Liver (tissue), 3 donors: ENCODE results near the gene NUB1.

Experiments used
- ATF3 ChIP-seq: IDR thresholded peaks from 2 replicates; pipeline ENCODE4 v1.6.1; 2016; ENCODE audit warnings: antibody characterized with exemption
- EGR1 ChIP-seq, 2 donors: IDR thresholded peaks; 2 replicates each; pipeline ENCODE4 v1.6.1; 2016 to 2018; ENCODE audit warnings: antibody characterized with exemption in 2 of 2, low read depth in 2 of 2
- GABPA ChIP-seq, 2 donors: IDR thresholded peaks in 1 of 2; conservative IDR thresholded peaks in 1 of 2; 2 replicates each; pipeline ENCODE4 v1.6.1; 2016; ENCODE audit warnings: antibody characterized with exemption in 2 of 2, mild to moderate bottlenecking in 1 of 2, moderate library complexity in 1 of 2
- HNF4A ChIP-seq, 2 donors: conservative IDR thresholded peaks; 2 replicates each; pipeline ENCODE4 v1.6.1; 2016; ENCODE audit warnings: antibody characterized with exemption in 2 of 2, mild to moderate bottlenecking in 2 of 2
- JUND ChIP-seq, 2 donors: IDR thresholded peaks; 2 replicates each; pipeline ENCODE4 v1.6.1; 2016; ENCODE audit warnings: antibody characterized with exemption in 2 of 2
- RAD21 ChIP-seq, 2 donors: IDR thresholded peaks; 2 replicates each; pipeline ENCODE4 v1.6.1; 2016; ENCODE audit warnings: antibody characterized with exemption in 2 of 2, mild to moderate bottlenecking in 2 of 2
- REST ChIP-seq: IDR thresholded peaks from 2 replicates; pipeline ENCODE4 v1.6.1; 2016; ENCODE audit warnings: antibody characterized with exemption, mild to moderate bottlenecking
- RXRA ChIP-seq, 2 donors: IDR thresholded peaks; 2 replicates each; pipeline ENCODE4 v1.6.1; 2017 to 2018; ENCODE audit warnings: antibody characterized with exemption in 2 of 2, mild to moderate bottlenecking in 1 of 2
- SP1 ChIP-seq: IDR thresholded peaks from 2 replicates; pipeline ENCODE4 v1.6.1; 2018; ENCODE audit warnings: antibody characterized with exemption, mild to moderate bottlenecking
- TAF1 ChIP-seq: conservative IDR thresholded peaks from 2 replicates; pipeline ENCODE4 v1.6.1; 2016; ENCODE audit warnings: antibody characterized with exemption, mild to moderate bottlenecking
- YY1 ChIP-seq: IDR thresholded peaks from 2 replicates; pipeline ENCODE4 v1.6.1; 2016; ENCODE audit warnings: antibody characterized with exemption, mild to moderate bottlenecking
- TF ChIP-seq, protein P1 (sequence below): IDR thresholded peaks from 2 replicates; pipeline ENCODE4 v1.6.1; 2016; ENCODE audit warnings: antibody characterized with exemption
- TF ChIP-seq, protein P2 (sequence below): fragments of 150-350 bp; IDR thresholded peaks from 2 replicates; pipeline ENCODE4 v1.5.1; 2017; ENCODE audit warnings: improper control_type of control experiment, low read depth, low read length; ENCODE audit not compliant: missing input control
- TF ChIP-seq, protein P3 (sequence below): IDR thresholded peaks from 2 replicates; pipeline ENCODE4 v1.6.1; 2016; ENCODE audit warnings: antibody characterized with exemption
- donor health status: healthy.
- donor health status: healthy.

DNA sequence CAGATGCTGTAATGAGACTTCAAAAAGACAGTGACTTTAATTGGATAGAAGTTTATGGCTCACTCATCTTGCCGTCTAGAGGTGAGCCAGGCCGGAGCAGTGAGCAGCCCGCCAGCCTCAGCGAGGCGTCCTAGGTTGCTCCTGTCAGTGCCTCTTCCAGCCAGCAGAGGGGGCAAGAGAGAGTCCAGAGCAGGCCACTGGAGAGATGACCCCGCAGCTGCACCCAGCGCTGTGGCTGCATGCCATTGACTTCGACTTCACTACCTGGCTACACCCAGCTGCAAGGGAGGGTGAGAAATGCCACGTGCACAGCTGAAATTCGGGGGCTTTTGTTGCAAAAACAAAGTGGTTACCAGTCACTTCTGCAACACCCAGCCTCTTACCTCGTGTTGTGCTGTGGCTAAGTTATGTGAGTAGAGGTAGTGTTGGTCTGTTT is 26.5 kb downstream of the NUB1 start:
- TF ChIP-seq, protein P1, sequence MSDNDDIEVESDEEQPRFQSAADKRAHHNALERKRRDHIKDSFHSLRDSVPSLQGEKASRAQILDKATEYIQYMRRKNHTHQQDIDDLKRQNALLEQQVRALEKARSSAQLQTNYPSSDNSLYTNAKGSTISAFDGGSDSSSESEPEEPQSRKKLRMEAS = peak; percentile 18
- TF ChIP-seq, protein P2, sequence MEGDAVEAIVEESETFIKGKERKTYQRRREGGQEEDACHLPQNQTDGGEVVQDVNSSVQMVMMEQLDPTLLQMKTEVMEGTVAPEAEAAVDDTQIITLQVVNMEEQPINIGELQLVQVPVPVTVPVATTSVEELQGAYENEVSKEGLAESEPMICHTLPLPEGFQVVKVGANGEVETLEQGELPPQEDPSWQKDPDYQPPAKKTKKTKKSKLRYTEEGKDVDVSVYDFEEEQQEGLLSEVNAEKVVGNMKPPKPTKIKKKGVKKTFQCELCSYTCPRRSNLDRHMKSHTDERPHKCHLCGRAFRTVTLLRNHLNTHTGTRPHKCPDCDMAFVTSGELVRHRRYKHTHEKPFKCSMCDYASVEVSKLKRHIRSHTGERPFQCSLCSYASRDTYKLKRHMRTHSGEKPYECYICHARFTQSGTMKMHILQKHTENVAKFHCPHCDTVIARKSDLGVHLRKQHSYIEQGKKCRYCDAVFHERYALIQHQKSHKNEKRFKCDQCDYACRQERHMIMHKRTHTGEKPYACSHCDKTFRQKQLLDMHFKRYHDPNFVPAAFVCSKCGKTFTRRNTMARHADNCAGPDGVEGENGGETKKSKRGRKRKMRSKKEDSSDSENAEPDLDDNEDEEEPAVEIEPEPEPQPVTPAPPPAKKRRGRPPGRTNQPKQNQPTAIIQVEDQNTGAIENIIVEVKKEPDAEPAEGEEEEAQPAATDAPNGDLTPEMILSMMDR = peak; percentile 98
- no peak for TF ChIP-seq GABPA (IDR thresholded peaks at IDR 0.05 in 1 of 2, conservative IDR thresholded peaks at IDR 0.05 in 1 of 2)
- no peak for TF ChIP-seq EGR1 (IDR thresholded peaks at IDR 0.05; ENCODE audit: low read depth in 2 of 2)
- TF ChIP-seq RXRA (IDR thresholded peaks at IDR 0.05) = peak; percentile 70 to 85
- no peak for TF ChIP-seq YY1
- TF ChIP-seq, protein P3, sequence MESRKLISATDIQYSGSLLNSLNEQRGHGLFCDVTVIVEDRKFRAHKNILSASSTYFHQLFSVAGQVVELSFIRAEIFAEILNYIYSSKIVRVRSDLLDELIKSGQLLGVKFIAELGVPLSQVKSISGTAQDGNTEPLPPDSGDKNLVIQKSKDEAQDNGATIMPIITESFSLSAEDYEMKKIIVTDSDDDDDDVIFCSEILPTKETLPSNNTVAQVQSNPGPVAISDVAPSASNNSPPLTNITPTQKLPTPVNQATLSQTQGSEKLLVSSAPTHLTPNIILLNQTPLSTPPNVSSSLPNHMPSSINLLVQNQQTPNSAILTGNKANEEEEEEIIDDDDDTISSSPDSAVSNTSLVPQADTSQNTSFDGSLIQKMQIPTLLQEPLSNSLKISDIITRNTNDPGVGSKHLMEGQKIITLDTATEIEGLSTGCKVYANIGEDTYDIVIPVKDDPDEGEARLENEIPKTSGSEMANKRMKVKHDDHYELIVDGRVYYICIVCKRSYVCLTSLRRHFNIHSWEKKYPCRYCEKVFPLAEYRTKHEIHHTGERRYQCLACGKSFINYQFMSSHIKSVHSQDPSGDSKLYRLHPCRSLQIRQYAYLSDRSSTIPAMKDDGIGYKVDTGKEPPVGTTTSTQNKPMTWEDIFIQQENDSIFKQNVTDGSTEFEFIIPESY = no peak
- TF ChIP-seq TAF1 = no peak
- TF ChIP-seq HNF4A (conservative IDR thresholded peaks at IDR 0.05) = peak; percentile 18 to 34
- no peak for TF ChIP-seq ATF3
- no peak for TF ChIP-seq REST
- TF ChIP-seq JUND (IDR thresholded peaks at IDR 0.05) = no peak
- TF ChIP-seq RAD21 (IDR thresholded peaks at IDR 0.05) = peak; percentile 93 to 98
- TF ChIP-seq SP1 = peak; percentile 17
